GM19463 (cell line): ENCODE data around the gene MLEC.
A peak's percentile ranks its signal among the peaks of the same experiment; 100 is the strongest.
"Not testable (repeated sequence)": the region's sequence is repeated elsewhere in the genome, so short reads cannot be mapped to it uniquely, and the experiment has no call there.

Experiments
- ATAC-seq: cut with Tn5 transposase; IDR thresholded peaks from one replicate; pipeline ENCODE4 v1.9.1; 2021; ENCODE audit warnings: mild to moderate bottlenecking, moderate library complexity; ENCODE audit not compliant: unreplicated experiment

Gene MLEC

GRCh38 chr12:120662879-120663278 is 24.1 kb upstream of the MLEC start:
- ATAC-seq = peak; percentile 67

GRCh38 chr12:120663741-120664140 is 23.2 kb upstream of the MLEC start:
- ATAC-seq = no peak

- no peak for ATAC-seq
These were observed 20.2 kb upstream of the MLEC start for GRCh38 chr12:120666571-120667390.

GRCh38 chr12:120668091-120668867 is 18.7 kb upstream of the MLEC start:
- ATAC-seq = no peak

GRCh38 chr12:120668868-120669840 is 17.8 kb upstream of the MLEC start:
- ATAC-seq = peak; percentile 72

GRCh38 chr12:120670237-120670636 is 16.7 kb upstream of the MLEC start:
- ATAC-seq = not testable (repeated sequence)

GRCh38 chr12:120670667-120671066 is 16.3 kb upstream of the MLEC start:
- no peak for ATAC-seq

- ATAC-seq = no peak
These were observed 12.8 kb upstream of the MLEC start for GRCh38 chr12:120674097-120674636.

GRCh38 chr12:120677765-120678473 is 9.0 kb upstream of the MLEC start:
- peak; percentile 68 for ATAC-seq

GRCh38 chr12:120678572-120678971 is 8.4 kb upstream of the MLEC start:
- no peak for ATAC-seq

- ATAC-seq = no peak
These were observed 6.7 kb upstream of the MLEC start for GRCh38 chr12:120680165-120680738.

GRCh38 chr12:120684523-120684932 is 2.4 kb upstream of the MLEC start:
- ATAC-seq = no peak

- no peak for ATAC-seq
These were observed 1.4 kb upstream of the MLEC start for GRCh38 chr12:120685522-120685921.

GRCh38 chr12:120686151-120686689 is 729 bp upstream of the MLEC start:
- ATAC-seq = peak; percentile 69

GRCh38 chr12:120687578-120688289 is 785 bp downstream of the MLEC start:
- ATAC-seq = no peak

- no peak for ATAC-seq
These were observed 1.6 kb downstream of the MLEC start for GRCh38 chr12:120688527-120689071.

- ATAC-seq = no peak
These were observed 2.6 kb downstream of the MLEC start for GRCh38 chr12:120689397-120690082.

- no peak for ATAC-seq
These were observed 3.1 kb downstream of the MLEC start for GRCh38 chr12:120690083-120690450.
